HepG2 (cell line): ENCODE results near the gene THAP10. TPM values are rescaled to one million over a fixed set of nuclear protein-coding genes. Genes with fewer than 3 reads are reported as not detected.

Experiments
- ATAC-seq: fragments of 200-7000 bp; cut with Tn5 transposase; 3 replicates; pipeline ENCODE4 v1.9.1; 2020; ENCODE audit warnings: mild to moderate bottlenecking, moderate library complexity
- BruUV-seq: library from RNA; stranded (reverse); fragments of 400-500 nt; replicated peaks from 2 replicates; lab custom pipeline; 2021; lab: Mats Ljungman, UMichigan
- CTCF ChIA-PET: fragments of 300-600 bp; formaldehyde crosslinking; extraction: SDS; loops from one replicate; lab custom pipeline; 2021; ENCODE audit warnings: low total read pairs, inconsistent platforms, low intra/inter-chr PET ratio; lab: Yijun Ruan, JAX
- POLR2A ChIA-PET: fragments of 350-600 bp; sonication (Branson Sonifier 250); formaldehyde crosslinking; loops from one replicate; lab custom pipeline; 2020; ENCODE audit warnings: antibody characterized with exemption, inconsistent platforms; lab: Yijun Ruan, JAX
- DNase-seq: peaks from one replicate; pipeline ENCODE4 v3.0.0-alpha.2; 2015; ENCODE audit warnings: low spot score
- FAIRE-seq: peaks from 3 replicates; lab custom pipeline; 2011; peaks lifted over from hg19 to GRCh38; lab: Jason Lieb, UNC
- H2AFZ ChIP-seq: one replicate; pipeline ENCODE4 v1.6.1; 2011; ENCODE audit warnings: low read length, inconsistent platforms
- H3K27ac ChIP-seq: fragments of 300-600 bp; 3 replicates; pipeline ENCODE4 v1.8.0; 2011; ENCODE audit warnings: mixed run types, mild to moderate bottlenecking, mixed read lengths, low read length, inconsistent platforms; ENCODE audit not compliant: insufficient read depth; ENCODE audit errors: extremely low read length
- H3K27me3 ChIP-seq, 2 experiments: fragments of 200-600 bp in 1 of 2; 2 replicates in 1 of 2; 3 replicates in 1 of 2; pipeline versions ENCODE4 v1.6.0 to v1.8.0; 2011; ENCODE audit warnings: low read length in 2 of 2, mild to moderate bottlenecking in 2 of 2, moderate library complexity in 2 of 2, inconsistent platforms in 1 of 2; ENCODE audit not compliant: insufficient read depth in 2 of 2, control insufficient read depth in 1 of 2
- H3K36me3 ChIP-seq, 2 experiments: fragments of 200-600 bp in 1 of 2; replicated peaks in 1 of 2; 2 replicates in 1 of 2; 3 replicates in 1 of 2; pipeline versions ENCODE4 v1.5.1 to v1.8.0; 2011; ENCODE audit warnings: low read length in 2 of 2, inconsistent platforms in 1 of 2; ENCODE audit not compliant: insufficient read depth in 2 of 2, control insufficient read depth in 1 of 2
- H3K4me1 ChIP-seq: 2 replicates; pipeline ENCODE4 v1.5.1; 2012; ENCODE audit warnings: low read length, inconsistent platforms; ENCODE audit not compliant: insufficient read depth
- H3K4me2 ChIP-seq: 2 replicates; pipeline ENCODE4 v1.6.0; 2011; ENCODE audit warnings: low read depth, low read length, inconsistent platforms
- H3K4me3 ChIP-seq, 3 experiments: fragments of 200-600 bp in 1 of 3; sonication (generic), shearing (Covaris generic) in 1 of 3; replicated peaks in 1 of 3; 2 replicates each; pipeline ENCODE4 v1.5.1; 2011 to 2016; ENCODE audit warnings: low read length in 3 of 3, inconsistent platforms in 2 of 3, low read depth in 2 of 3, mild to moderate bottlenecking in 2 of 3, control low read depth in 1 of 3, mixed read lengths in 1 of 3; ENCODE audit not compliant: insufficient read depth in 1 of 3
- H3K79me2 ChIP-seq: one replicate; pipeline ENCODE4 v1.6.1; 2011; ENCODE audit warnings: low read length, inconsistent platforms; ENCODE audit not compliant: insufficient read depth
- H3K9ac ChIP-seq: 2 replicates; pipeline ENCODE4 v1.6.0; 2011; ENCODE audit warnings: mild to moderate bottlenecking, low read depth, low read length, inconsistent platforms; ENCODE audit not compliant: insufficient read depth
- H3K9me3 ChIP-seq: 2 replicates; pipeline ENCODE4 v1.5.1; 2012; ENCODE audit warnings: mild to moderate bottlenecking, low read length
- H4K20me1 ChIP-seq: 2 replicates; pipeline ENCODE4 v1.6.0; 2011; ENCODE audit warnings: inconsistent platforms, mild to moderate bottlenecking, low read length, moderate library complexity; ENCODE audit not compliant: insufficient read depth
- ATF7 ChIP-seq, 2 experiments: fragments of 450-650 bp in 1 of 2; sonication (generic) in 1 of 2; formaldehyde crosslinking in 1 of 2; IDR thresholded peaks; 2 replicates each; pipeline versions ENCODE4 v1.4.0 to v1.6.1; 2016 to 2020; ENCODE audit warnings: antibody characterized with exemption in 1 of 2, mild to moderate bottlenecking in 1 of 2, missing genetic modification reagents in 1 of 2
- FOXJ3 ChIP-seq: sonication (generic); formaldehyde crosslinking; IDR thresholded peaks from 2 replicates; pipeline ENCODE4 v1.4.0; 2020; ENCODE audit warnings: missing genetic modification reagents, mild to moderate bottlenecking, borderline replicate concordance
- GPBP1L1 ChIP-seq: sonication (generic); formaldehyde crosslinking; IDR thresholded peaks from 2 replicates; pipeline ENCODE4 v1.5.0; 2020; ENCODE audit warnings: mild to moderate bottlenecking, missing genetic modification reagents
- KDM5B ChIP-seq: sonication (generic); formaldehyde crosslinking; IDR thresholded peaks from 2 replicates; pipeline ENCODE4 v1.4.0; 2020; ENCODE audit warnings: missing genetic modification reagents, mild to moderate bottlenecking, borderline replicate concordance
- LCORL ChIP-seq, 2 experiments: fragments of 450-650 bp in 1 of 2; sonication (generic) in 1 of 2; formaldehyde crosslinking in 1 of 2; IDR thresholded peaks; 2 replicates each; pipeline versions ENCODE4 v1.5.0 to v1.6.1; 2017 to 2020; ENCODE audit warnings: antibody characterized with exemption in 1 of 2, missing genetic modification reagents in 1 of 2
- MAF1 ChIP-seq: sonication (generic); formaldehyde crosslinking; IDR thresholded peaks from 2 replicates; pipeline ENCODE4 v1.5.0; 2020; ENCODE audit warnings: missing genetic modification reagents, borderline replicate concordance
- MAFG ChIP-seq: sonication (generic); formaldehyde crosslinking; IDR thresholded peaks from 2 replicates; pipeline ENCODE4 v1.5.1; 2020; ENCODE audit warnings: mild to moderate bottlenecking, missing genetic modification reagents
- PAWR ChIP-seq: sonication (generic); formaldehyde crosslinking; IDR thresholded peaks from 2 replicates; pipeline ENCODE4 v1.4.0; 2020; ENCODE audit warnings: missing genetic modification reagents, mild to moderate bottlenecking, borderline replicate concordance
- PHF20 ChIP-seq: sonication (generic); formaldehyde crosslinking; IDR thresholded peaks from 2 replicates; pipeline ENCODE4 v1.5.0; 2020; ENCODE audit warnings: mild to moderate bottlenecking, missing genetic modification reagents
- PTBP1 ChIP-seq: fragments of 200-400 bp; formaldehyde crosslinking; IDR thresholded peaks from 2 replicates; pipeline ENCODE4 v1.6.1; 2018; ENCODE audit warnings: low read length, low read depth; ENCODE audit not compliant: poor library complexity, severe bottlenecking
- RARG ChIP-seq: sonication (generic); formaldehyde crosslinking; IDR thresholded peaks from 2 replicates; pipeline ENCODE4 v1.4.0; 2020; ENCODE audit warnings: low read depth, mild to moderate bottlenecking, missing genetic modification reagents
- SALL1 ChIP-seq: sonication (generic); formaldehyde crosslinking; IDR thresholded peaks from 2 replicates; pipeline ENCODE4 v1.8.0; 2022; ENCODE audit warnings: mild to moderate bottlenecking, missing genetic modification reagents
- SETDB1 ChIP-seq: sonication (generic); formaldehyde crosslinking; IDR thresholded peaks from 2 replicates; pipeline ENCODE4 v1.5.1; 2020; ENCODE audit warnings: missing genetic modification reagents, mild to moderate bottlenecking, borderline replicate concordance
- SMAD1 ChIP-seq: sonication (generic); formaldehyde crosslinking; IDR thresholded peaks from 2 replicates; pipeline ENCODE4 v1.4.0; 2020; ENCODE audit warnings: missing genetic modification reagents, low read depth, mild to moderate bottlenecking, borderline replicate concordance
- ZBTB3 ChIP-seq: sonication (generic); formaldehyde crosslinking; IDR thresholded peaks from 2 replicates; pipeline ENCODE4 v1.4.0; 2020; ENCODE audit warnings: low read depth, mild to moderate bottlenecking, moderate library complexity, missing genetic modification reagents, borderline replicate concordance
- ZNF3 ChIP-seq: IDR thresholded peaks from 2 replicates; pipeline ENCODE4 v1.7.0; 2017; ENCODE audit warnings: inconsistent platforms
- ZNF337 ChIP-seq: sonication (generic); formaldehyde crosslinking; IDR thresholded peaks from 2 replicates; pipeline ENCODE4 v1.5.1; 2020; ENCODE audit warnings: missing genetic modification reagents, low read depth, mild to moderate bottlenecking, borderline replicate concordance
- ZNF703 ChIP-seq: sonication (generic); formaldehyde crosslinking; IDR thresholded peaks from 2 replicates; pipeline ENCODE4 v1.5.1; 2020; ENCODE audit warnings: missing genetic modification reagents, mild to moderate bottlenecking, moderate library complexity, borderline replicate concordance
- ZNF788 ChIP-seq: sonication (generic); formaldehyde crosslinking; IDR thresholded peaks from 2 replicates; pipeline ENCODE4 v1.5.0; 2020; ENCODE audit warnings: mild to moderate bottlenecking, missing genetic modification reagents, borderline replicate concordance
- WGBS: methylation state at CpG from one replicate; pipeline ENCODE4 v1.1.6; 2017; ENCODE audit warnings: low lambda C conversion rate; 5-methylcytosine and 5-hydroxymethylcytosine counted together
- in situ Hi-C: cut with HindIII; loops from 2 replicates; pipeline ENCODE4 v1.10.0; 2017; ENCODE audit warnings: low pct_unique_long_range_greater_than_20kb; ENCODE audit not compliant: extremely low pct_ligation_motif_present
- intact Hi-C: fragments of 100-400 bp; cut with micrococcal nuclease; formaldehyde crosslinking; loops from one replicate; pipeline ENCODE4 v1.10.0; 2022; ENCODE audit not compliant: unreplicated experiment
- polyA plus RNA-seq, 8 experiments: library from polyadenylated mRNA; depleted of rRNA in 3 of 8; stranded (reverse) in 7 of 8; unstranded in 1 of 8; fragments of >200 nt; fragmentation: Illumina TruSeq in 4 of 8; extraction: Trizol in 4 of 8; gene quantifications; 2 replicates each; pipeline versions ENCODE4 v1.2.1 to v1.2.3, GENCODE V29; 2011 to 2016; ENCODE audit warnings: low read depth in 4 of 8, missing spikeins in 1 of 8, mixed read lengths in 1 of 8; ENCODE audit not compliant: insufficient read depth in 1 of 8
- total RNA-seq, 5 experiments: library from RNA; depleted of rRNA; stranded (reverse); fragments of >200 nt; fragmentation: Illumina TruSeq; extraction: Trizol; gene quantifications; 2 replicates each; pipeline ENCODE4 v1.2.3, GENCODE V29; 2016; ENCODE audit warnings: low read depth in 1 of 5

Gene THAP10
- total and polyA plus RNA-seq, 2 of the 13 experiments (the other 11 are each of a cell fraction or from before 2014, with no cell fraction given), result 0.64 to 0.69 TPM

GRCh38 chr15:70935631-70936030 is 43.4 kb upstream of the THAP10 start:
- in situ Hi-C loops (no loop called here), intact Hi-C loops (no loop called here)
- no peaks in the 10 kb centered on the region for H3K27me3 ChIP-seq
- H3K4me2 ChIP-seq, result no peak overlapping the region
- no peaks in the 10 kb centered on the region for H3K79me2 ChIP-seq
- TF ChIP-seq SALL1 (CRISPR knock-in tag) (no peak), ZNF3 (no peak), PHF20 (CRISPR knock-in tag) (no peak)
- H4K20me1 ChIP-seq, result no peaks in the 10 kb centered on the region
- no peaks in the 10 kb centered on the region for H3K9me3 ChIP-seq
- no peak overlapping the region for H3K9ac ChIP-seq
- BruUV-seq, result no TSS peak
- ChIA-PET CTCF (no interaction called here), POLR2A (no interaction called here)
- DNase-seq, result no peak
- ATAC-seq, result no peak
- no peak for FAIRE-seq
- H3K4me3 ChIP-seq, result no peak overlapping the region
- no peaks in the 10 kb centered on the region for H3K4me1 ChIP-seq
- H2AFZ ChIP-seq, result no peak overlapping the region
- 4% methylated on average over 3 of the region's 3 CpGs for WGBS
- no peaks in the 10 kb centered on the region for H3K36me3 ChIP-seq
- H3K27ac ChIP-seq, result no peak overlapping the region

GRCh38 chr15:70933411-70933810 is 41.2 kb upstream of the THAP10 start:
- no peak for ATAC-seq
- FAIRE-seq, result no peak
- BruUV-seq, result no TSS peak
- Histone ChIP-seq H3K4me1 (no peaks in the 10 kb centered on the region), H4K20me1 (no peaks in the 10 kb centered on the region), H2AFZ (no peak overlapping the region), H3K27ac (no peak overlapping the region), H3K4me2 (no peak overlapping the region), H3K36me3 (no peaks in the 10 kb centered on the region), H3K9ac (no peak overlapping the region), H3K27me3 (no peaks in the 10 kb centered on the region), H3K9me3 (no peaks in the 10 kb centered on the region), H3K4me3 (no peak overlapping the region), H3K79me2 (no peaks in the 10 kb centered on the region)
- no peak for DNase-seq
- TF ChIP-seq PAWR (CRISPR knock-in tag) (no peak), ATF7 (IDR thresholded peaks at IDR 0.05) (no peak), ATF7 (CRISPR knock-in tag; IDR thresholded peaks at IDR 0.05) (no peak), ZNF703 (CRISPR knock-in tag) (no peak), SETDB1 (CRISPR knock-in tag) (no peak), FOXJ3 (CRISPR knock-in tag) (no peak), MAFG (CRISPR knock-in tag) (no peak), SMAD1 (CRISPR knock-in tag) (no peak), RARG (CRISPR knock-in tag) (no peak), PTBP1 (no peak), LCORL (IDR thresholded peaks at IDR 0.05) (no peak), LCORL (CRISPR knock-in tag; IDR thresholded peaks at IDR 0.05) (no peak), KDM5B (CRISPR knock-in tag) (no peak), ZNF788 (CRISPR knock-in tag) (no peak), ZBTB3 (CRISPR knock-in tag) (no peak), MAF1 (CRISPR knock-in tag) (no peak), GPBP1L1 (CRISPR knock-in tag) (no peak), ZNF337 (CRISPR knock-in tag) (no peak)
- 45% methylated on average over 3 of the region's 3 CpGs for WGBS
- intact Hi-C loops (no loop called here), in situ Hi-C loops (no loop called here)
- ChIA-PET POLR2A (no interaction called here), CTCF (no interaction called here)
